ENCODE data around the gene SLC7A11. TPM values are rescaled to one million over a fixed set of nuclear protein-coding genes. Genes with fewer than 3 reads are reported as not detected.

Gene SLC7A11
- total RNA-seq, 1 donor from 2014 or later = 16.5 TPM

GRCh38 chr4:138158746-138159297 is 83.3 kb downstream of the SLC7A11 start:
- DNase-seq = peak; percentile 53

DNA sequence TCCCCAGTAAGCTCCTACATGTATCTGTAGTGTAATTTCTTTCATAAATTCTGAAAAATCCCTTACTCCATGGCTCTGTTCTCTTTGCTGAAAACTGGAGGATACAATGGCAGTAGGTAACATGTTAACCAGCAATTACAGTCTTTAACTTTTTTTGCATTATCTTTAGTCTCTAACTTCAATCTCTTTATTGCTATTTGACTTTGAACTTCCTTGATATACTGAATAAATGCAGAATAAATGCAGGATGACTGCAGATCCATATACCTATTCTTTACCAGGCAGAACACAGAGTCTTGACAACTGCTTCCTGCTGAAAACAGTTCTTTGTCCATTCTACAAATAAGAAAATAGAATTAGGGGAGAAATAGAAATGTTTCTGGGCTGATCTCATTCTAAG is 101.3 kb downstream of the SLC7A11 start:
- DNase-seq = no peak

GRCh38 chr4:138138774-138139173 is 103.4 kb downstream of the SLC7A11 start:
- DNase-seq = no peak

DNA sequence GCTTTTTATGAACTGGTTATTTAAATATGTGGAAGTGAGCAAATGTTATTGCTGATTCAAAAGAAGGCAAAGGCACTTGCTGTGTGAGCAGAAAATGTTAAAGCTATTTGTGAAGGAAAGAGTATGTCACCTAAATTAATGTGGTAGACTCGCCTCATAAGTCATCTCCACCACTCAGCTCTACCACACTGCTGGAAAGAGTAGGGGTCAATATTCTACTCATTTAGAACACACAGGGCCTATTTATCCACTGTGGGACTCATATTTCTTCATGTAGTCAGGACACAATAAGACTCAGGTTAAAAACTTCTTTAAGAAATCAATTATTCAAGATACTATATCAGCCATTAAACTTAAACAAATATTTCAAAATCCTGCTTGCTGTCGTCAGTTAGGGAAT is 106.5 kb downstream of the SLC7A11 start:
- DNase-seq = no peak

DNA sequence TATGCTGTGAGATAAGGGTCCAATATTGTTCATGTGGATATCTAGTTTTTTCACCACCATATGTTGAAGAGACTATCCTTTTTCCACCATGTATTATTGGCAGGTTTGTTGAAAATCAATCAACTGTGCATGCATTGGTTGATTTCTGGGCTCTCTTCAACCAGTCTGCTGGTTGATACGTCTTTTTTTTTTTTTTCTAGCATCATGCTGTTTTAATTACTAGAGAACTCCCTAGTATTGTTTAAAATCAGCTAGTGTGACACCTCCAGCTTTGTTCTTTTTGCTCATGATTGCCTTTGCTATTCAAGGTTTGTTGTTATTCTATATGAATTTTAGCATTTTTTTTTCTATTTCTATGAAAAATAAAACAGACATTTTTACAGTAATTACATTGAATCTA is 123.9 kb downstream of the SLC7A11 start:
- DNase-seq = no peak

DNA sequence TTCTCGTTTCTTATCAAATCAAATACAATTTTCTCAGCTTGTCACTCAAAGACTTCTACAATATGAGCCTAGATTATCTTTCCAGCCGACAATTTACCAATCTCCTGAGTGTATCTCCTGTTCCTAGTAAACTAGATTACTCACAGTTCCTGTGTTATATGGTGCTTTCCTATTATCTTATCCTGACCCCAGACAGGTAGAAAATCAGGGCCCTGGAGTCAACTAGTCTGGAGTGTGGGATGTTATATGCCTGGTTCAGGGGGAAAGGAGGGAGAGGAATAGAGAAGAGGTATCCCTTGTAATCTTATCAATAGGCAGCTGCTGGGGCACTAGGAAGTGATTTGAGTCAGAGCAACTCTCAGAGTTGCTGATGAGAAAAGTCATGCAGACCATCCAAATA is 127.1 kb downstream of the SLC7A11 start:
- DNase-seq = peak; percentile 14

DNA sequence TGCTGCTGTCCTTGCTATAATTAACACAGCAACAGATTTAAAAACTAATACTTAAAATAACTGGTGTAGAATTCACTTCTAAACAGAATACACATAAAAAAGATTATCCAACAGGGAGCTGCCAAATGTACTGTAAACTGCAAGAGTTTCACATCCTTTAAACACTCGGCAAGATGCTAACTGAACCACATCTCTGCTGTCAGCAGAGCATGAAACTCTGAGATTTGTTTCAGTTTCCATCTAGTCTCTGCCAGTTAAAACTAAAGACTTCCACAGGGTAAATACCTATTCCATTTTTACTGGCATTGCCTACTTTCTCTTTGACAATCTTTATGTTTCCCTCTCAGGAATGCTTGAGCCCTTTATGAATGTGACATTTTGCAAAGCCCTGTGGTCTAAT is 127.7 kb downstream of the SLC7A11 start:
- no peak for DNase-seq
